HG02852 (cell line): ENCODE data around the gene GAPDH.
"Not testable (repeated sequence)": the region's sequence is repeated elsewhere in the genome, so short reads cannot be mapped to it uniquely, and the experiment has no call there.

Experiments
- ATAC-seq: cut with Tn5 transposase; IDR thresholded peaks from one replicate; pipeline ENCODE4 v1.9.1; 2021; ENCODE audit warnings: mild to moderate bottlenecking, moderate library complexity; ENCODE audit not compliant: unreplicated experiment

GAPDH gene

DNA sequence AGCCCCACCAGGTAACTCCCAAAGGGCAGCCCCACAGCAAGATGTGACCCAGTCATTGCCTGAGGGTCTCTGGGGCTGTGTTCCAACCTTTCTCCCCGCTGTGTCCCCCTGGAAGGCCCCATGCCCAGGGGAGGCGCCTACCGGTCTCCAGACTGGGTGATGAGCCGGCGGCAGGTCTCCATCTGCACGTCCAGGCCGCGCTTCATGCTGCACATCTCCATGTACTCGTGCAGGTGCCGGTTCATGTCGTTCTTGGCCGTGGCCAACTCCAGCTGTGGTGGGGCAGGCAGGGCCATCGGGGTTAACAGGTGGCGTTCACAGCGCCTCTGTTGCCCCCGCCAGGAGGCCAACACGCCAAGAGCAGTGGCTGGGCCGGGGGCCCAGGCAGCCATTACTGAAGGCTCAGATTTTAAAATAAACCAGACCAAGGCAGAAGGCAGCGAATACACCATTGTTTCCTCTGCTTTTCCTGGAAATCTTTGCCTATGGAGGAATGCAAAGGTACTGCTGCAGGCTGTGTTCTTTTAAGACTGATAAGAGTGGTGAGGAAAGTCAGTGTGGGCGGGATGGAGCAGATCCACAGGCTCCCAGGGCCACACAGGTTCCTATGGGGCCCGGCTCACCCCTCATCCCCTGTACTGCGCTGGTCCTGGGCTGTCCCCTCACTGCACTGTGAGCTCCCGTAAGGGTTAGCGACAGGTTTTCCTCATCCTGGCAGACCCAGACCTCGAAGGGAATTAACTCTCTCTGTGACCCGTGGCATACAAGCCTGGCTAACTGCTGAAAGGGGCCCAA, 7.3 kb downstream of the GAPDH start:
- ATAC-seq: no peak

DNA sequence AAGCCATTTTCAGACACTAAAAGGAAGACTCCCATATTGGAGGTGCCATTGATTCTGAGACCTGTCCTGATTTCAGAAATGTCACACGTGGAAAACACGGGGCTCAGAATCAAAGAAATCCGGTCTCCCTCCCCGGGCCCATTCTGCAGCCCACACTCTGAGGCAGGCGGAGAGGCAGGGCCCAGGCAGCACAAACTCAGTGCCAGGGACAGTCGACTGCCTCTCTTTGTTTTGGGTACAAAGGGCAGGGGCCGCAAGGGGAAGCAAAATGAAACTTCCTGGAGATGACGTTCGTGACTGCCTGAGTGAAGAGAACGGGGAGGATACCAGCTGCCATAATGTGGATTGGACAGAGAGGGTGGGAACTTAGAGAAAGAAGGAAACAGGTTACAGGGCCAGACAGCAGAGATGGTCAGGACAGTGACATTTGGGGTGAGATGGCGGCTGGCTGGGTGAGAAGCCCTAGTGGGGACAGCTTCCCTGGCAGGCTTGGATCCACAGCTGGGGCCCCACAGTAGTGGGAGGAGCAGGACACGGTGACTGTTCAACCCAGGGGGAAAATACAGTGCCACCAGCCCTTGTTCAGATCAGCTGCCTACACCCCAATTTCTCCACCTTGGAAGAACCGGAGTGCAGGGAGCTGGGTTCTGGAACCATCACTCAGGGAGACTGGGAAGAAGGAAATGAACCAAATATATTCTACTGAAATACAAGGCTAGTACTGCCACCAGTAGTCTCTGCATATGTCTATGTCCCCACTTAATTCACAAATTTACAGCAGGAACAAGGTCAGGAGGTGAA, 8.1 kb downstream of the GAPDH start:
- no peak for ATAC-seq

DNA sequence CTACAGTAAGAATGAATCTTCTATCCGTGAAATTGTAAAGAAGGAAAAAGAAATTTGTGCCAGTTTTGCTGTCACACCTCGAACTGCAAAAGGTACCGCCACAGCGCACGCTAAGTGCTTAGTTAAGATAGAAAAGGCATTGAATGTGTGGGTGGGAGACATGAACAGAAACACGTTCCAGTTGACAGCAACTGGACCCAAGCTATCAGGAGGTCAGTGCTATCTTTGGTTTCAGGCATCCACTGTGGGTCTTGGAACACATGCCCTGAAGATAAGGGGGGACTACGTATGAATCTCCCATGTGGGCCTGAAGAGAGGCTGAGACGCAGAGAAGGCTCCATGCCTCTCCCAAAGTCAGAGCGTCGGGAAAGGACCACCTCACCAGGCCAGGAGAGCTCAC, 11.7 kb downstream of the GAPDH start:
- ATAC-seq: no peak

DNA sequence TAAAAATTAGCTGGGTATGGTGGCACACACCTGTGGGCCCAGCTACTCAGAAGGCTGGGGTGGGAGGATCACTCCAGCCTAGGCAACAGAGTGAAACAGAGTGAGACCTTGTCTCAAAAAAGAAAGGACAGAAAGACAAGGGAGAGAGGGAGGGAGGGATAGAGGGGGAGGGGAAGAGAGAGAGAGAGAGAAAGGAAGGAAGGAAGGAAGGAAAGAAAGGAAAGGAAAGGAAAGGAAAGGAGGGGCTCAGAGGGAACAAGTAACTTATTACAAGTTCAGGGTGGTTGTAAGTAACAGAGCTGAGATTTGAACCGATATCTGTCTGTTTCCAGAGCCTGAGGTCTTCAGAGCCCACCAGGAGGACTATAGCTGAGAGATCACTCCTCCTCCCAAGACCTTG, 13.2 kb downstream of the GAPDH start:
- no peak for ATAC-seq

DNA sequence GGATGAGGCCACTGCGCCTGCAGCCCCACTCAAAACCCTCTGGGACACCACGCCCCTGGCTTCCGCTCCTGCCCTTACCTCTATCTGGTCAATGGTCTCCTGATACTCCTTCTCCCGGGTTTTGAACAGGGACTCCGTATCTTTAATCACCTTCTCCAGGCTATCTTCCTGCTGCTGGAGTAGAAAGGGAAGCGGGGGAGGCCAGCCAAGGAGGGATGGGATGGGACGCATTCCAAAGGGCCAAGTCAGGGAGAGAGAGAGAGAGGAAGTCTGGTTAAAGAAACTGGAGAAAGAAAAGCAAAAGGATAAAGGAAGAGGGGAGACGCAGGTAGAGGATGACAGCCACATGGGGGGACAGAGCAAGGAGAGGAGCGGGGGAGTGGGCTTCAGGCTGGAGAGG, 13.7 kb downstream of the GAPDH start:
- ATAC-seq: no peak

DNA sequence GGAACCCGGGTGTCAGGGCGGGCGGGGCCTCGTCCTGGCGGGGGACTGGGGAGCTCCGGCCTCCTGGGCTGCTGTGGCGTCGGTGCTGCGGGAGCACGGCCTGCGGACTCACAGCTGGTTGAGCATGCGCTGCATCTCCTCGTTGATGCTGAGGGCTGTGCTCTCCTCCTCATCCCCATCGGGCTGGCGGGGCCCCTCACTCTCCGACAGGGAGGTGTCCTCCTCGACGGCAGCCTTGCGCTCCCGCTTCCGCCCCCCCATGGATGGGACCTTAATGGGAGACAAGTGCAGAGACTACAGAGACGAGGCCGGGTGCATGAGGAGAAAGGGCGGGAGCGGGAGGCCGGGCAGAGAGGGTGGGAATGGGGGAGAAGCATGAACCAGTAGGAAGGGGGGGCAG, 14.2 kb downstream of the GAPDH start:
- no peak for ATAC-seq

DNA sequence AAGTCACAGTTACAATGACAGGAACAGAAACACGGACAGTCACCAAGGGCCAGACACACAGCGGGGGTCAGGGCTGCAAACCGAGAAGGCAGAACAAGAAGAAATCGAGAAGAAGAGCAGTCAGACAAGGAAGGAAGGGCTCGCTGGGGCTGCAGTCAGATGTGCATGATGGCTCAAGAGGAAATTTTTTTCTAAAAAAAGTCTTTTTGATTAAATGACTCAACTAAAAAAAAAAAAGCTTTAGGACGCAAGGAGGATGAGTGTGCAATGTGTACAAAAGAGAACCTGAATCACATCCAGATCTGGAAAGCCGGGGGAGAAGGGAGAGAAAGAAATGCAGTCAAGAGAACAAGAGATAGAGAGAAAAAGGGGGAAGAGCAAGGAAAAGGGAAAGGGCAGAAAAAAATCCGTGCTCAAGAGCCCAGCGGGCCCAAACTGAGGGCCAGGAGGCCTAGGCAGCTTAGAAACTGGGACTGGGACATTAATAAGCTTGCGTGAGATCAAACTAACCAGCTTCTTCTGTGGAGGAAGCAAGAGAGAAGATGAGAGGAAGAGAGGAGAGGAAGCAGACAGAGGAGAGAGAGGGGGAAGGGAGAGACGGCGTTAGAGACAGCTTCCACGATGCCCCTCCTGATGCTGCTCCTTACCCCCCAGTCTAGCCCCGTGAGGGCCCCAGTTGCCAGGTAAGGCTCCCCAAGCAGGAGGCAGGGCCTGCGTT, 14.8 kb downstream of the GAPDH start:
- no peak for ATAC-seq

DNA sequence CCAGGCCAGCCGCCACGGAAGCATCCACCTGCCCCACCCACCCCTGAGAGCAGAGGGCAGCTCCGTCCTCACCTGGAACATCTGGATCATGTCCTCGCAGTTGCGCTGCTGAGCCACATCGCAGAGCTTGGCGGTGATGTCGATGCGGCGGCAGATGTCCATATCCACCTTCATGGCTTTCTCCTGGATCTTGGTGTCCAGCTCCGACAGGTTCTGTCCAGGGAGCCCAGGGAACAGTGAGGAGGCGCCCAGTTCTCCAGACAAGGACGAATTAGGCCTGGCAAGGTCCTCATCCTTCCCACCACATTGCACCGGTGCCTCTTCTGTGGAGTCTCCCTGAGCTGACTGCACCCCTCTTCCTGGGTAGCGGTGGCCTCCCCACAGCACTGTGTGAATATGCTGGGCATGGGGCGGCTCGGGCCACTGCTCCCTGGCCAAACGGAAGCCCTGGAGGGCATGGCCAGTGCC, 15.4 kb downstream of the GAPDH start:
- no peak for ATAC-seq

DNA sequence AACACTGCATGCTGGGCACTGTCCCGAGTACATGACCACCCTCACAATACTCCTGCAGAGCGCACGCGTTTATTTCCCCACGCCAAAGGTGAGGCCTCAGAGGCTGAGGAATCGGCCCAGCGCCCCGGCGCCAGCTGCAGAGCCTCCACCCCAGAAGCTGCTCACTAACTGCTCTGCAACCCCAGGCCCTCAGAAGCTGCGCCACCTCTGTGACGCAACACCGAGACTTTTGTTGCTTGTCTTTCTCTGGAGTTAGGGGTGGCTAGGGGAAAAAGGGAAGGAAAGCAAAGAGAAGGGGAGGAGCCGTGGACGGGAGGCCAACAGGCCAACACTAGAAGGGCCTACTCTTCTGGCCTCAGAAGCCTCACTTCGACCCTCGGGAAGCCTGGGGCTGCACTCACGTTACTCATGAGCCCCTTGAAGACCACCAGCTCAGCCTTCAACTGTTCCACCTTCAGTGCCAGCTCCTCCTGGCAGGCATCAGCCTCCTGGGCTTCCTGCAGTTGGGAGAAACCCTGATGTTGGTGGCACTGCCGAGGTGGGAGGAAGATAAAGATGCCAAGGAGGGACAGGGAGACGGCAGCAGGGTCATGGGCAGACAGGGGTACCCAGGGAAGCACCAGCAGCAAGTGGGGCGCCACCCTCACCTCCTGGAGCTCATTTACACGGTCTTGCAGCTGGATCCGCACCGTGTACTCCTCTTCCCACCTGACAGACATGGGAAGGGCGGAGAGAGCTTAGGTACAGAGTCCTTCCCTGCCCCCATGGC, 16.2 kb downstream of the GAPDH start:
- ATAC-seq: no peak

DNA sequence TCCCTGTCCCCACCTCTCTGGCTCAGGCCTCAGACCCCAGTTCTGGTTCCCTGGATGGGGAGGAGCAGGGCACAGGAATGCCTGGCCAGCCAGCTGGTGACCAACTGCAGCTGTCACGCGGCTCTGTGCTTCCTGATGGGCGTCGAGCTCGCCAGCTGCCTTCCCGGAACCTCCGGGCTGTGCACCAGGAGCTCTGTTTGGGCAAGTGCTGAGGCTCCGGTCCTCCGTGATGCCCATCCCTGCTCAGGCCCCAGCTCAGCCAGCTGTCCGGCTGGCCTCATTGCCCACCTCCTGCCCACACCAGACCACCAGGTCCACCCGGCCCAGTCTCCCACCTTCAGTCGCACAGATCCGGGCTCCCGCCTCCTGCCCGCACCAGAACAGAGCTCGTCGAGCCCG, 16.7 kb downstream of the GAPDH start:
- ATAC-seq: no peak

DNA sequence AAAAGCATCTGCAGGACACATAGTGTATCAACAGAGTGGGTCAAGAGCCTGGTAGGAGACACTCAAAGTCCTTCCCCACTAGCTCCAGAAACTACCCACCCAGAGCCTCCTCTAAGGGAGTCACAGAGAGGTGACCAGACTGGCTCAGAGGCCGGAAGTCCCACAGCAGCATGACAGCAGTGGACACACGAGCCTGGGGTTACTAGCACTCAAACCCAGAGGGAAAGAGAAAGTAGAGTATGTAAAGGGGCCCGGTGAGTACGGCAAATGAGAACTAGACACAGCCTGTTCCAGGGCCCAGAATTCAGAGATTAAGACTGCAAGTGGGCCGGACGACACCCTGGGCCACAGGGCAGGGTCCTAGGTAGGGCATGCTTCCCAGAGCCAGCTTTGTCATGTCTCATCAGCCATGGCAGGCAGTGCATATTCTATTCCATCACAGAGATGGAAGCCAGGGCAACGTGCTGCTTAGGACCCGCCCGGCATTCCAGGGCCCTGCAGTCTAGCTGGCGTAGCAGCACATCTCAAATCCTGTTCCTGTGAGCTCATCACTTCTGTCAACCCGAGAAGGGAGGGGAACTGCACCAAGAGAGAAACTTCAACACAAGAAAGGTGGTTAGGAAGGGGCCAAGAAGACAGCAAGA, 17.3 kb downstream of the GAPDH start:
- no peak for ATAC-seq

DNA sequence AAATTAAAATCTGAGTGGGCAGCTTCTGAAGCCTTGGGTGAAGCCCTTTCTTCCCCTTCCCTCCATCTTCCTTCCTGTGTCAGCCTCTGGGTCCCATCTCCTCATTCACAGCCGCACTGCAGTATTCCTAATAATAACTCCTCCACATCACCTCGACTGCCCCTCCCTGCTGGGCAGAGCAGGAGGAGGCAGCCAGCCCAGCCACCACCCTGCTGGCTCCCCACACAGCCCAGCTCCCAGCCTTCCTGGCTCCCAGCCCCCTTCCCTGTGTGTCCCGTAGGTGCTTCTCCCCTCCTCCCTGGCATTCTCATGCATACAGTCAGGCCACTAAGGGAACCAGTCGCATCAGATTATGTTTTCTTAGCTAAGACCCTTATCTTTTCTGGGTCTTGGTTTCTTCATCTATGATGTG, 17.8 kb downstream of the GAPDH start:
- no peak for ATAC-seq

DNA sequence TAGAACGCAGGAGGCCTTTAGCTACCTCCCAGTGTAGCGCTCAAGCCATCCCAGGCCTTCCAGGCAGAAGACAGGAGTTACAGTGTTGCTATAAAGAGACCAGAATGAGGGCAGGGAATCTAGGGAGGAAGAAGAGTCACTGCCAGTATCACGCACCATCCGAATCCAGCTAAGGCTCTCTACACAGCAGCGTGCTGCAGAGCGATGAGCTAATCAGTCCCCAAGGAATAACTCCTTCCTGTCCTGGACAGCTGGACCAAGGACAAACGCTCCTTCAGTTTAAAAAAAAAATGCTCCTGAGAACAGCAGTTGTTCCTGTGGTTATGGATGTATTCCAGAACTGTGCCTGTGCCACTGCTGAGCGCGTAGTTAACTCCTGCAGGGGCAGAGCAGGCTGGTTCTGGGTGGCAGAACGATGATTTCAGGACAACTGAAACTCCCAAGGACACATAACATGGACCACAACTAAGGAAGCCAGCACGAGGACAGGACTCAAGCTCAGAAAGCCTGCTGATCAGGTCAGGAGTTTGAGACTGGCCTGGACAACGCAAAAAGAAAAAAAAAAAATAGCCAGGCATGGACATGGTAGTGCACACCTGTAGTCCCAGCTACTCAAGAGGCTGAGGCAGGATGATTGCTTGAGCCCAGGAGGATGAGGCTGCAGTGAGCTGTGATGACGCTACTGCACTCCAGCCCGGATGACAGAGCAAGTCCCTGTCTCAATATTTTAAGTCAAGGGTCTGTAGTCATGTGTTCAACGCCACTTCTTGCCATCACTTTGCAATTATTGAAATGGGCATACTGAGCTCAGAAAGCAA, 18.9 kb downstream of the GAPDH start:
- ATAC-seq: no peak

DNA sequence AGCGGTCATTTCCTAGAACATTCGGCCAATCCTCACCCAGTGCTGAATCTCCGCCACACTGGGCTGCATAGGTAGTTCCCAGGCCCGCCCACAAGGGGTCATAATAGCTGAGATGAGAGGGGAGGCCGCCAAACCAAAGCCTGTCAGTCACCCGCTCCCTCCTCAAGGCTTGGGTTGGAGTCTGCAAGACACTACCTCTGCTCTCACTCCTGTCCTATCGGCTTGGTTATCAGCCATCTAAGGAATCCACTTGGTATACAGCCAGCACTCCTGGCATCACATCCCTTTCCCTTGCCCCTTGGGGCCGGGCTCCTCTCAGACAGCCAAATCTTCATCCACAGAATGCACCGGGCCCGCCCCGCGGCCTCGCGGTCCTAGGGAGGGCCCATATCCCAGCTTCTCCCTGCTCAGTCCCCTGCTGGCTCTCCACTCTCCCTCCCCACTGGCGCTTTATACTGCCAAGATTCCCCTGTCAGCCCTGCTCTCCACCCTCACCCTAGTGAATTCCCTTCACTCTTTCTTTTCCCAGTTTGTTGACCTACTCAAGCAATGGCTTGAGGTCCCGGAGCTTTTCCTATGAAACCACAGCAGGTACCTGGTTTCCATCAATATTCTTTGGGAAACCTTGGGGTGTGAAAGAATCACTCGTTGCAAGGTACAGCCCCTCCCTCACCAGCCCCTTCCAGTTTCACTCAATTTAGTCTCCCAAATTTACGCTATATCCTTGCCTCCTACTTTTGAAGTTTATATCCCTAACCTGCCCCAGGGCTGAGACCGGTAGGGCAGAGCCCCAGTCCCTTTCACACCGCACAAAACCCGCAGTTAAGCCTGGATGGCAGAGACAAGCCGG, 20.1 kb downstream of the GAPDH start:
- ATAC-seq: peak; percentile 59

DNA sequence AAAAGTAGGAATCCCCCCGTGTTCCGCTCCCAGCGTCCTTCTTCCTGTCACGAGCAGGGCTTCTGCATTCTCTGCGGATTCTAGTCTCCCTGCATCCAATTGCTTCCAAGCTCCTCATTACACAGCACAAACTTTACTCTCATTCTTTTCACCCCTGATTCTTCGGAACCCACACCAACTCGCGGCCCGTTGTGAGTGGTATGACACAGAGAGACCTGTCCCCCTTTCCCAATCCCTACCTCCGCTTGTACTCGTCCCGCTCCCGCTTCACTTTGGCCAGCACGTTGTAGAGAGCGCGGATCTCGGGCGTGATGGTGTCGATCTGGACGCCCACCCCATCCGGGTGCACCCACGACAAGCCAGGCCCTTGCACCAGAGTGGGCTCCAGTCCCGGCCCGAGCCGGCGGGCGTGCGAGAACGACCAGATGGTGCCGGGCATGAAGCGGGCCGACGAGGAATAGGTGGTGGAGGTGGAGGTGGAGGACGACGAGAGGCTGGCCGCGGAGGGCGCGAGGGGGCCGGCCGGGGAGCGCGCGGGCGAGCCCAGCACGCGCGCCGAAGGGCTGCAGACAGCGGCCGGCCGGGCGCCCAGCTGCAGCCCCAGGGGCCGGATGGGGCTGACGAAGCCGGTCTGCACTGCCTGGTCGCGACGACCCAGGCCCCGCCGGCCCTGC, 20.8 kb downstream of the GAPDH start:
- ATAC-seq: peak; percentile 13

DNA sequence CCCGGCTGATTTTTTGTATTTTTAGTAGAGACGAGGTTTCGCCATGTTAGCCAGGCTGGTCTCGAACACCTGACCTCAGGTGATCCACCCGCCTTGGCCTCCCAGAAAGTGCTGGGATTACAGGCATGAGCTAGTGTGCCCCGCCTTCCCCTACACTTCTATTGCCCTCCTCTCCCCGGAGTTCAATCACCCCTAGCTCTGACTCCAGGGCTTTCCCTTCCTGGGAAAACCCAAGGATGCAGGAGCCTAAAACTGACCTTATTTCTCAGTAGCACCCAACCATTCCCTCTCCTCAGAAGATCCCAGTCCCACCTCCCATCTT, 22.1 kb downstream of the GAPDH start:
- ATAC-seq: not testable (repeated sequence)

DNA sequence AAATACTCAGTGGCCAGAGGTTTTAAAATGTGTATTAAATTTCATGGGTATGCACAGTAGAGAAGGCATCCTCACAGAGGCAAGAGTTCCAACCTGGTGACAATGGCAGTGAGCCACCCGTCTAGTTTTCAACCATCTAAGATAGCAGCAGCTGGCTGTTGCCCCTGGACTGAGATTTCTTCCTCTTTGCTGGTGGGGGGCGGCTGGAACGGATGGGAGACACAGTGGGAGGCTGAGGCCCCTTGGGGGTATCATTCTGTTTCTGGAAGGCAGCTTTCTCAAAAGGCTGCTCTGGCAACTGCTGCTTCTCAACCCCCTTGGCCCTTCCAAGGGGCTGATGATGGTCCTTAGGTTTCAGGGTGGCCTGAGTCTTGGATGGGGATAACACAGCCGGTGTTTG, 22.5 kb downstream of the GAPDH start:
- no peak for ATAC-seq
